Occipital lobe (tissue), 2 donors: ENCODE results near the gene CNEP1R1. TPM values are rescaled to one million over a fixed set of nuclear protein-coding genes. Genes with fewer than 3 reads are reported as not detected.

Experiments used
- DNase-seq: peaks from one replicate; lab custom pipeline; 2025; lab: John Stamatoyannopoulos, UW
- total RNA-seq: library from RNA; depleted of rRNA; stranded (reverse); fragments of >200 nt; gene quantifications from one replicate; pipeline ENCODE4 v1.2.3, GENCODE V29; 2014

CNEP1R1 gene
- total RNA-seq, 1 donor from 2014 or later: 59.1 TPM

DNA sequence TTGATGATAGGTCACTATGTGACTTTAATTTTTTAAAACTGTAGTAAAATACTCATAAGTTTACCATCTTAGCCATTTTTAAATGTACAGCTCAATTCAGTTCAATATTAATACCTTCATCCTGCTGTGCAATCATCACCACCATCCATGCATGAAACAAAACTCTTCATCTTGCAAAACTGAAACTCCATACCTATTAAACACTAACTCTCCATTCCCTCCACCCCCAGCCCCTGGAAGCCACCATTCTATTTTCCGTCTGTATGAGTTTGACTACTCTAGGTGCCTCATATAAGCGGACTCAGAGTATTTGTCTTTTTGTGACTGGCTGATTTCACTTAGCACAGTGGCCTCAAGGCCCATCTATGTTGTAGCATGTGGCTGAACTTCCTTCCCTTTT, 9.4 kb upstream of the CNEP1R1 start:
- no peak for DNase-seq

DNA sequence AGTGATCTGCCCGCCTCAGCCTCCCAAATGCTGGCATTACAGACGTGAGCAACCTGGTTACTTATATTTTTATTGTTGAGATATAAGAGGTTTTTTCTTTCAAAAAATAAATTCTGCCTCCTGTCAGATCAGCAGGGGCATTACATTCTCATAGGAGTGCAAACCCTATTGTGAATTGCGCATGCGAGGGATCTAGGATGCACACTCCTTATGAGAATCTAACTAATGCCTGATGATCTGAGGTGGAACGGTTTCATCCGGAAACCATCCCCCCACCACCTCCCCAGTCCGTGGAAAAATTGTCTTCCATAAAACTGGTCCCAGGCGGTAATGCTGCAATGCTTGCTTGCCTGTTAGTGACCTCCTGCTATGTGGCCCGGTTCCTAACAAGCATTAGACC, 7.5 kb upstream of the CNEP1R1 start:
- no peak for DNase-seq

DNA sequence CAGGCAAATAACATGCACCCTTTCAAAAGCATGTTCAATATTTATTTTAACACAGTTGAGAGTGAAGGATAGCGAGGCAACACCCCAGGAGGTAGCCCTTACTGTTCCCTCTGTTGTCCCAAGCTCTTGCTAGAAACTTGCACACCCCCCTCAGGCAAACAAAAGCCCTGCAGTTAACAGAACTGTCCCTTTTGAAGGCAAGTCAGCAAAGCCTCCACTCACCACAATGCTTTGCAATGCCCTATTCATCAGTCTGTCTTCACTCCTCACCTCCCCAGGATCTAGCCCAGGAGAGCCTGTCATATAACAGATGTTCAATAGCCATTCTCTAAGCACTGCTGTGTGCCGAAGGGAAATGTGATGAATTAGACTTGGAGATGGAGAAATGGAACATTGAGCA, 3.5 kb upstream of the CNEP1R1 start:
- no peak for DNase-seq

DNA sequence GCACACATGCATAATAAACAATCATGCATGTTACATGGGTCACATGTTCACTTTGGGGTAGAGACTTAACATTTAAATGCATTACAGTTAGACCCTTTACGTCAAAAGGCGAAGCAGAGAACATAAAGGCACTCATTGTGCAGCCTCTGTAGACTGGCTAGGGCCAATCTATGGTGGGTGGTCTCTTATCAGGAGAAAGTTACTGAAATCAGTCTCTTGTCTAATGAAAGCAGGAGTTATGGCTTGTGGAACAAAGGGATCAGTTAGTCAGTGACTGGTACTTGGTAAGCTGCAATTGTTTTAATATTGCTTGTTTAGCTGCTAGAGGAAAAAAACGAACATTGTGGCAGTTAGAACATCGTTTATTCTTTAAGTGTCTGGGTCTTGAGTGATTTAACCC, 1.4 kb upstream of the CNEP1R1 start:
- no peak for DNase-seq

DNA sequence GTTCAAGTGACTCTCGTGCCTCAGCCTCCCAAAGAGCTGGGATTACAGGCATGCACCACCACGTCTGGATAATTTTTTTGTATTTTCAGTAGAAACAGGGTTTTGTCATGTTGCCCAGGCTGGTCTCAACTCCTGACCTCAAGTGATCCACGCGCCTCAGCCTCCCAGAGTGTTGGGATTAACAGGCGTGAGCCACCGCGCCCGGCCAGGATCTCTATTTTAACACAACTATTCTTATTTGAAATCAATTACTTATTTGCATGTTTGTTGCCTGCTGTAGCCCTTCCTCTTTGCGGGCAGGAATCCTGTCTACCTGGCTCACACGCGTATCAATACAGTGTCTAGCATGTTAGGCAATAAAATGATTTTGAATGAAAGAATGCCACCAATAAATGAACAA, 818 bp upstream of the CNEP1R1 start:
- no peak for DNase-seq

DNA sequence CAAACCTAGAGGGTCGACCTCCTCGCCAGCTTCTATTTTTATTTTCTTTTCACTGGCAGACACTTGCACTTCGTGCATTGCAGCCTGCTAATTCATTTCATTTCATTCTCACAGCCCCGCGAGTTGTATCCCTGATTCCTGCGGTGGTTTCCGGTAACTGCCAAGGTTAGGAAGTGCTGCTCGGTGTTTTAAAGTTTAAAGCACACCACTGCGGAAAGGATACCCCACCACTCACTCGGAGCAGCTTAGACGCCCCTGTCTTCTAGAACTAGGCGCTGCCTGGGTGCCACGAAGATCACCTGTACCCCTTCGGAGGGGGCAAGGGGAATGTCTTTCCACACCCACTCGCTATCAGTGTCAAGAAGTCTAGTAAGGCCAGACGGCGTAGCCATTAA, 509 bp downstream of the CNEP1R1 start:
- no peak for DNase-seq

DNA sequence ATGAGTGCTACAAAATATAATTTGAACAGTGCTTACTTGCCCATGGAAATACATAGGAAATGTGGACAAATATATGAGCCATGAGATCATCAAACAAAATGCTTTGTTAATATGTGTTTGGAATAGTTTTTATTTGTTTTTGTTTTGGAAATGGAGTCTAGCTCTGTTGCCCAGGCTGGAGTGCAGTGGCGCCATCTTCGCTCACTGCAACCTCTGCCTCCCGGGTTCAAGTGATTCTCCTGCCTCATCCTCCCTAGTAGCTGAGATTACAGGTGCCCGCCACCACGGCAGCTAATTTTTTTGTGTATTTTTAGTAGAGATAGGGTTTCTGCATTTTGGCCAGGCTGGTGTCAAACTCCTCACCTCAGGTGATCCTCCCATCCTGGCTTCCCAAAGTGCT, 2.8 kb downstream of the CNEP1R1 start:
- no peak for DNase-seq

DNA sequence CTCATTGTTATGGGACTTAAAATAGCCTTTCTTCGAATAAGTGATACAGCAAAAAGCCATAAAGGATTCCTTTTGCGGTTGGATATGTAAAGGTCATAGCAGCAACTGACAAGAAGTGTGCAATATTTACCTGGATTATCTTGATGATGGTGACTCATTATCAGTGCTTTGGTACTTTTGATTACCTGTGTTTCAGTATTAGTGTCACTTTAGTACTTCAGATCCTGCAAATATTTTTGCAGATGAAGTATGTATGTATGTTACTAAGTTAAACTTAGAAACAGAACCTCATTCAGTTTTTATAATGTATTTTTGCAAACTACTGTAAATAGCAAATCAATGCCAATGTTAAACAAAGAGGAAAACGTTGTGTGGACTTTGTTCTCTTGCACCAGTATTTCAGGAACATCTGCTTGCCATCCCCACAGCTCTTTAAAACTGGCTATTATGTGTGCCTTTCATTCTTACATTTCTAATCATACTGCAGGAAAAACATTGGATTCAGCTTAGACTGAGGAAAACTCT, 10.5 kb downstream of the CNEP1R1 start:
- DNase-seq: no peak

DNA sequence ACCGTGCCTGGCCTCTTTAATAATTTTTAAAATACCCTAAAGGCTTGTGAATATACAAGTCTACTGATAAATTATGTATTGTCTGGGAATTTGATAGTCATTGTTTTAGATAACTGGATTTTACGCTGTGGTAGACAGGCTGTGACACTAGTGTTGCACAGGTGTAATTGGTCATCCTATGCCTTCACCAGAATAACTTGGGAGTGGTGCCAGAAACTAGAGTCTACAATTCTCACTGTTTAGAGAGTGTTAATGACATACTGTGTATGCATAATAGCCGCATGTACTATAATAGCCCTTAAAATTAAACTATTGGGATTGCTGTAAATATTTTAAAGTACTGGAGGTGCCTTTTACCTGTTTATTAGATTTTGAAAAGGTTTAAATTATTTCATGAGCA, 11.4 kb downstream of the CNEP1R1 start:
- DNase-seq: no peak

DNA sequence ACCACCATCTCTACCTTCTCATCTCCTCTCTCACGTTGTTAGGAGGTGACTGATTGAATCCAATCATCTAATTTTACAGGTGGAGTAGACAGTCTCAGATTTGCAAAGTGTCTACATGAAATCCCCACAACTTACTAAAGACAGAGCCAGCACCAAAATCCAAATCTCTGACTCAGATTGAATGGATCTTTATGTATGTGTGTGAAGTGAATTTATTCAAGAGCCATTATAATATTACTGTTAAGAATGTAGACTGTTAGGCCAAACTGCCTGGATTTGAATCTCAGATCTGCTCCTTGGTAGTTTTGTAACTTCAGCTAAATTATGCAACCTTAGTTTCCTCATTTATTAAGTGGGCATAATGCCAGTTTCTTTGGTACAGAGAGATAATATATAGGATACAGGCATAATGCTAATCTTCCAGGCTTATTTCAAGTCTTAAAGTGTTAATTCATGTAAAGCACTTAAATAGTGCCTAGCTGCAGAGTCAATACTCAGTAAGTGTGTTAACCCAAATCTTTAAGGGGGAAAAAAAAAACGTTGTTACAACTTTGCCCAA, 12.7 kb downstream of the CNEP1R1 start:
- DNase-seq: no peak

DNA sequence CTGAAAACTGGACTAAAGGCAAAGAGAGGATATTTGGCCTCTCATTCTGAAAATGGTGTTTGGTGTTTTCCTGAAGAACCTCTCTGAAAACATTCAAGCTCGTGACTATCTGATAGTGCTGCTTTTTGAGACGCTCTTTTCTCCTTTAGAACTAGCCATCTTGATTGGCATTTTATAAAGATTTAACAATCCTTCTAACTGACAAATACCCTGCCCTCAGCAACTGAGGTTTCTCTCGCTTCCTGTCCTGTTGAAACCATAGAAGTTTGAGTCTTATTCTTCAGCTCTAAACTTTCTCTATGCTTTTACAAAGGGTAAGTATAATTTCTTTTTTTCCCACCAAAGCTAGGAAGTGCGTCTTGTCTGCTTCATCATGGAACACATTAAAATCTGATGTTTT, 13.3 kb downstream of the CNEP1R1 start:
- DNase-seq: no peak

DNA sequence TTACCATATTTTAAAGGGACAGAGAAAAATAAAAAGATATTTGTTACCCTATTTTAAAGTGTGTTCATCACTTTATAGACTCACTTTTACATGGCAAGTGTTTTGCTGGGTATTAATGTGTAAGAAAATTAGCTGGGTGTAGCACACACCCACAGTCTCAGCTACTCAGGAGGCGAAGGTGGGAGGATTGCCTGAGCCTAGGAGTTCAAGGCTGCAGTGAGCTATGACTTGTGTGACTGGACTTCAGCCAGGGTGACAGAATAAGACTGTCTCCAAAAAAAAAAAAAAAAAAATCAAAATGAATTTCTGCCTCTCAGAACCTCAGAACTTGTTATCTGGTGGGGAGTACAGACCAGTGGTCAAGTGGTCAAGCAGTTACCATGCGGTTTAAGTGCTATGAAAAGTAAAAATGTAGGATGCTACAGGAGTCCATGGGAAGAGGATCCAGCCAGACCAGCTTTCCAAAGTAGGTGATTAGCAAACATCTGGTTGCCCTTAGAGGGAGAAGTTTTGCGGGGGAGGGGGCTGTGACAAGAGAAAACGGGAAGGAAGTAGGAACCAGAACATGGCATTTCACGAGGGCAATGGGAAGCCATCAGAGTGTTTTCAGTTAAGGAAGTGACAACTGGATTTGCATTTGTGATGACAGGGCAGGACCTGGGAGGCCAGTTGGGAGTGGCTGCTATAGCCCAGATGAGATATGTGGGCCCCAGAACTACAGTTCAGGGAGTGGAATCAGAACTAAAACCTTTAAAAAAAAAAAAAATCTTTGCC, 13.9 kb downstream of the CNEP1R1 start:
- no peak for DNase-seq

DNA sequence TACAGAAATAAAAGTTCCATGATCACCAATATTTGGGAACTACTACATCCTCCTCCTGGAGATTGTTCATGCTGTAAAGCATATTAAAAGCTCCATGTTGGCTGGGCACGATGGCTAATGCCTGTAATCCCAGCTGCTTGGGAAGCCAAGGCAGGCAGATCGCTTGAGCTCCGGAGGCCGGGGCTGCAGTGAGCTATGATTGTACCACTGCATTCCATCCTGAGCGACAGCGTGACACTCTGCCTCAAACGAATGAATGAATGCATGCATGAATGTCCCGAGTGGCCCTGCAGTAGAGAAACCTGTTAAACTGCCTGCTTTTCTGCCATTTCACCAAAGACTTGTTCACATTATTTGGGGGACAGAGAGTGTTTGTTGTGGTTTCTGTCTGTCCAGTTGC, 15.0 kb downstream of the CNEP1R1 start:
- DNase-seq: no peak

DNA sequence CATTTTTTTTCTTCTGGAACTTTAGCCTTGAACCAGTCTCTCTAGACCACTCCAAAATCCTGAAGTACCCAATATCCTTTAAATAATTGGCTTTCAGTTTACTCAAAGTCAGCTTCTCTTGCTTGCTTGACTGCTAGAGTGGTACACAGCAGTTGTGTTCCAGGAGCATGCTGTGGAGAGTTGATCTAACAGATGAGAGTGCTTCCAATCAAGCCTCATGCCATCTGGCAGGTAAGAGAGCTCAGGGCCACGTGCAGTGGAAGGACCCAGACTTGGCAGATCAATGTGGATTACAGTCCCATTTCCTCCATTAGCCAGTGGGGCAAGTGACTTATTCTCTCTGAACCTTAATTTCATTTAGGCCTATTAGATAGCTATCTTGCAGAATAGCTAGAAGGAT, 15.7 kb downstream of the CNEP1R1 start:
- DNase-seq: no peak

DNA sequence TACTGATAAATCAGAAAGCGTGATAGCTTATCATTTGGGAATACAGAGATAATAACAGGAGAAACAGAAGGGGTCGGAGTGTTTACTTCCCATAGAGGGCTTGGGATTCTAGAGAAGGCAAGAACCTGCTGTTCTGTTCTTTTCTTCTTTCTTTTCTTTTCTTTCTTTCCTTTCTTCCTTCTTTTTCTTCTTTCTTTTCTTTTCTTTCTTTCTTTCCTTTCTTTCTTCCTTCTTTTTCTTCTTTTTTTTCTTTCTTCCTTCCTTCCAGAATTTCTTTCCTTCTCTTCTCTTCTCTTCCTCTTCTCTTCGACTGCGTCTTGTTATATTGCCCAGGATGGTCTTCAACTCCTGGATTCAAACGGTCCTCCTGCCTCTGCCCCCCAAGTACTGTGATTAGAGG, 18.3 kb downstream of the CNEP1R1 start:
- no peak for DNase-seq

DNA sequence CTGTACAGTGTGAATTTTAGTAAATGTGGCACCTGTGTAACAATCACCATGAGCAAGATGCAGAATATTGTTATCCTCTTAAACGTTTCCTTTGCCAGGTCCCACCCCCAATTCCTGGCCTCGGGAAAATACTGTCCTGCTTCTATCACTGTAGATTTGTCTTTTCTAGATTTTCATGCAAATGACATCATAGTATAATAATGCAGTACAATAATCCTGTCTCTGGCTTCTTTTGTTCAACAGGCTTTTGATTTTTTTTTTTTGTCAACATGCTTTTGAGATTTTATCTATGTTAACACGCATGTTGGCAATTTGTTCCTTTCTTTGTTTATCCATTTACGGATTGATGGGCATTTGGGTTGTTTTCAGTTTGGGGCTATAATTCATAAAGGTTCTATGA, 20.4 kb downstream of the CNEP1R1 start:
- DNase-seq: no peak

DNA sequence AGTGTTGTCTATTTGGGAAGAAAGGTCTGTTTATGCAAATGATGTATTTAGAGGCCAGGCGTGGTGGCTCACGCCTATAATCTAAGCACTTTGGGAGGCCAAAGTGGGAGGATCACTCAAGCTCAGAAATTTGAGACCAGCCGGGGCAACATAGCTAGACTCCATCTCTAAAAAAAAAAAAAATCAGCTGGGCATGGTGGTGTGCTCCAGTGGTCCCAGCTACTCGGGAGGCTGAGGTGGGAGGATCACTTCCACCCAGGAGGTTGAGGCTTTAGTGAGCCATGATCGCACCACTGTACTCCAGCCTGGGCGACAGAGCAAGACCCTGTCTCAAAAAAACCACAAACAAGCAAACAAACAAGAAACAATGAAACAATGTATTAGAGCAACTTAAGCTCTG, 21.8 kb downstream of the CNEP1R1 start:
- DNase-seq: no peak

DNA sequence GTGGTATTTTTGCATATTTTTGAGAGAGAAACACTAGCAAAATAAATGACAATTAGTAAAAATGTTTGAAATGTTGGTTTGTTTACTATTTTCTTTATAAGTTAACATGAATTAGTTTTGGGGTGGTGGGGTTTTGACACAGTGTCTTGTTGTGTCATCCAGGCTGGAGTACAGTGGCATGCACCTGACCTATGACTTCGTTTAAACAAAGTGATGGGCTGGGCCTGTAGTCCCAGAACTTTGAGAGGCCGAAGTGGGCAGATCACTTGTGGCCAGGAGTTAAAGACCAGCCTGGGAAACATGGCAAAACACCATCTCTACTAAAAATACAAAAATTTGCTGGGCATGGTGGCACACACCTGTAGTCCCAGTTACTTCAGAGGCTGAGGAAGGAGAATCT, 22.8 kb downstream of the CNEP1R1 start:
- no peak for DNase-seq

DNA sequence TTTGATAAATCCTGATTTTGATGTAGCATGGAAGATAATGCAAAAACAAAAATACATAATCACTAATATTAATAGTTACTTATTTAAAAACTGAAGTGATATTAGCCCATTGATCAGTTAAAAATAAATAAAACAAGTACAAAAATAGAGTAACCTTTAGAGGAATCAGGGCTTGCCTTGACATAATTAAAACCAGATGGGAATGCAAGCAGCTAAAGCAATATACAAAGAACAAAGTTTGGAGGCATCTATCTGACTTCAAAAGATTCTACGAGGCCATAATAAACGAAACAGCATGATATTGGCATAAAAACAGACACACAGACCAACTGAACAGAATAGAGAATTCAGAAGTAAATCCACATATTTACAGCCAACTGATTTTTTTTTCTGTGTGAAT, 25.8 kb downstream of the CNEP1R1 start:
- no peak for DNase-seq

DNA sequence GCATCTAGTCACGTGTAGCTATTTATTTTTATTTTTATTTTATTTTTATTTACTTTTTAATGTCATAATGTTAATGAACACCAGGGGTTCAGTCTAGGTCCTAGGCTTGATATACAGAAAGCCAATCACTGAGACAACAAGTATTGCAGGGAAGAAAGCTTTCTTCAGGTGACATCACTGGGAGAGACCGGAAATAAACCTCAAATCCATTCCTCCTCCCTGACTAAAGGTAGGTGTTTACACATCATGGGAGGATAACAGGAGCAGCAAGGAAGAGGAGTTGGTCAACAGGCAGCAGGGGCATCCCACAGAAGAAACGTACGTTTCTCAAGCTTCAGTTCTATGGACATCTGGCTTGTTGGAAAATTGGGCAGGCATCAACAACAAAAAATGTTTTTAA, 31.2 kb downstream of the CNEP1R1 start:
- DNase-seq: no peak

DNA sequence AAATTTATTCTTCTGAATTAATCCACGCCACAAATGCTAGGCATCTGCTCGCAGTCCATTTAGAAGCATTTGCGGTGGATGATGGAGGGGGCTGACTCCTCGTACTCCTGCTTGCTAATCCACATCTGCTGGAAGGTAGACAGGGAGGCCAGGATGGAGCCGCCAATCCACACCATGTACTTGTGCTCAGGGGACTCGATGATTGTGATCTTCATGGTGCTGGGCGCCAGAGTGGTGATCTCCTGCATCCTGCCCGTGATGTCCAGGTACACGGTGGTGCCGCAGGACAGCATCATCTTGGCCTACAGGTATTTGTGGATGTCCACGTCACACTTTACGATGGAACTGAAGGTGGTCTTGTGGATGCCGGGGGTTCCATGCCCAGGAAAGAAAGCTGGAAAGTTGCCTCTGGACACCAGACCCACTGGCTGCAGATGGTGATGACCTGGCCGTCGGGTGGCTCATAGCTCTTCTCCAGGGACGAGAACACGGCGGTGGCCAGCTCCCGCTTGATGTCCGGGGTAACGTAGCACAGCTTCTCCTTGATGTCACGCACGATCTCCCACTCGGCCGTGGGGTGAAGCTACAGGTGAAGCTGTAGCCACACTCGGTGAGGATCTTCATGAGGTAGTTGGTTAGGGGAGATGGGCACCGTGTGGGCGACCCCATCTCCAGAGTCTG, 33.2 kb downstream of the CNEP1R1 start:
- DNase-seq: no peak

DNA sequence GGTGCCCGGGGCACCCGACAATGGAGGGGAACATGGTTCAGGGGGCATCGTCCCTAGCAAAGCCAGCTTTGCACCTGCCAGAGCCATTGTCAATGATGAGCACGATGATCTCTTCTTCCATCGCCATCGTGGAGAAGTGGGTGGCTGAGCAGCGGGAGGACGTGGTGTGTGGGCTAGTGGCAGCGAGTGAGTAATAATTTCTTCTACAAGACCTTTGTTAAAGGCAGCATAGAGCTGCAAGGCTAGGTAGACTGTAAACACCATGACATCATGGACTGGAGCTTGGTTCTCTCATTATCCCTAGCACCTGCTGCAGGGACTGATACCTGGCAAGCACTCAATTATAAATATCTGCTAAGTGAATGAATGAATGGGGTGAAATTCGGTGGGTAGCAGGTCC, 34.1 kb downstream of the CNEP1R1 start:
- DNase-seq: no peak

DNA sequence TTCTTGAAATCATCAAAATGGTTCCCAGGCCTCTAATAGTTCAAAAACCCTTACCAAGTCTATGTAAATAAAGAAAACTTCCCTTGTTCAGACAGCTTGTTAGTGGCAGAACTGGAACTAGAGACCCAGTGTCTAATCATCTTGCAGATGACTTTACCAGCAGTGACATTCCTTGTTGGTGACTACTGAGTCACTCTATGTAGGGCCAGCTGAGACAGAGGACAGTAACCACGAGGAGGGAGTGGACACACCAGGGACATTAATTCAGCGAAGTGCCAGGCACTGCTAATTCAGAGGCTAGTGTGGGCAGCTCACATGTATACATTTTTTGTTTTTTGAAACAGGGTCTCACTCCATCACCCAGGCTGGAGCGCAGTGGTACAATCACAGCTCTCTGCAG, 34.6 kb downstream of the CNEP1R1 start:
- DNase-seq: no peak
